ENCODE results near the gene TMEM212.
A peak's percentile ranks its signal among the peaks of the same experiment; 100 is the strongest.

TMEM212 gene

GRCh38 chr3:171827385-171827784 is 15.8 kb upstream of the TMEM212 start:
- CTCF ChIA-PET = interaction anchor here (1.2 to 1.6 kb wide), 3 partner anchors 36 to 184 kb away, joined by 3 to 7 read pairs (median 4); no protein-coding TSS in a partner anchor
- POLR2A ChIA-PET = no interaction called here
- TF ChIP-seq ARNT (IDR thresholded peaks at IDR 0.05) = no peak
- no peak for TF ChIP-seq ZNF384 (IDR thresholded peaks at IDR 0.05)
- DNase-seq (ENCODE audit: extremely low spot score) = no peak

DNA sequence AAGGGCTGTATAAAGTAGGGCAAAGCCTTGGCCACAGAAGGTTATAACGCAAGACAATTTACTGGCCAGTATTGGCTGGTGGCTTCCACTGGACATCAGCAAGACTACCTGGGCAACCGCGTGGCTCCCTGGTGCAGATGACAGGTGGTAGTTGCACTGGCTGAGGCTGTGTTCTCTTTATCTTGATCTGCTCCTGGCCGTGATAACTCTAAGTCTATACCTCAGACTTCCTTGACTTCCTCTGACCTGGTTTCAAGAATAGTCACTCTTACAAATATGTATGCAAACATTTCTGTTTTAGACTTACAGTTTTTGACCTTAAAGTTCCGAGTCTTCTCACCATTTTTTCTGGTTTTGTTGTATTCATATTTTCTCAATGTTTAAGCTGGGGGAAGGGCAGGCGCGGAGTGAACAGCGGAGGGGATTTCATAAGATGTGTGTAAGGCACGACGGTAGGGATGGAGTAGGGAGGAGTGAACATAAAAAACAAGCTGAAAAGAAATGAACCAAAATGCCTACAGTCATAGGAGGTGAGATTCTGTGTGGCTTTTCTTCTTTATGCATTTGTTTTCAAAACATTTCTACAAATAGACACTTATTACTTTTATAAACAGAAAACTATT is 15.2 kb upstream of the TMEM212 start:
- POLR2A ChIA-PET = no interaction called here

DNA sequence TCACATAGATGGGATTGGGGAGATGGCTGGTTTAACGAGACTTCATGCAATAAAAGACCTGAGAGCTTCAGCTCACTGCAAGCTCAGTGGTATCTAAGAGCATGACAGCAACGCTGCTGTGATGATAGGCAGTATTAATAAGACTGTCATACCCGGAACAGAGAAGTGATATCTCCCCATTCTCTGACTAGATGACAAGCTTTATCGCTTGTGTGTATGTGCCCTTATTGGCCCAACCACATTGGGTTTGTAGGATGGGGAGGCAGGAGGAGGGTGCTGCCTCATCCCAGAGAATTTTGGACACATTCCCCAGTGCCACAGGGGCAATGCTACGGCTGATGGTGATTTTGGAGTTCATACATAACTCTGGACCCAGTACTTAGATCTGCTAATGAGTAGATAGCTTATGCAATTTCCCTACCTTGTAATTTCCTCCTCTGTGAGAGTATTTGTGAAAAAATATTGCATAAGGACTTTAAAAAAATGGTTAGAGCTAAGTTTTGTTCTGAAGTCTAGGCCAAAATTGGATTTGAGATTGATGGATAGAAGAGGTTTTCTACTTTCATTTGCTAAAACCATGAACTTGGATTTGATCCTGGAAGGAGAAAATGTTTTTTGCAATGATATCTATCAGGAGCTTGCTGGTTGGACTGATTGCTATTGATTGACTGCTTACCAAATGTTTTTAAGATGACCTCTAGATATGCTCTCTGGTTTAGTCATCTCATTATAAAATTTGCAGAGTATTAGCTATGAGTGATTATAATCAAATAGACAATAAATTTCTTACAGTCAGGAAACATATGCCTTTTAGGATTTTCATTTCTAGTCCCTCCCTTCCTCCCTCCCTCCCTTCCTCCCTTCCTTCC is 14.0 kb upstream of the TMEM212 start:
- ChIA-PET POLR2A (interaction anchor here (0.9 kb wide), 1 partner anchor 11 kb away, joined by 4 read pairs; no protein-coding TSS in a partner anchor), CTCF (interaction anchor here (0.7 to 1.2 kb wide), 3 partner anchors 17 to 58 kb away, joined by 3 to 4 read pairs (median 3); no protein-coding TSS in a partner anchor)
- DNase-seq (ENCODE audit: extremely low spot score) = no peak
- TF ChIP-seq, protein P1, sequence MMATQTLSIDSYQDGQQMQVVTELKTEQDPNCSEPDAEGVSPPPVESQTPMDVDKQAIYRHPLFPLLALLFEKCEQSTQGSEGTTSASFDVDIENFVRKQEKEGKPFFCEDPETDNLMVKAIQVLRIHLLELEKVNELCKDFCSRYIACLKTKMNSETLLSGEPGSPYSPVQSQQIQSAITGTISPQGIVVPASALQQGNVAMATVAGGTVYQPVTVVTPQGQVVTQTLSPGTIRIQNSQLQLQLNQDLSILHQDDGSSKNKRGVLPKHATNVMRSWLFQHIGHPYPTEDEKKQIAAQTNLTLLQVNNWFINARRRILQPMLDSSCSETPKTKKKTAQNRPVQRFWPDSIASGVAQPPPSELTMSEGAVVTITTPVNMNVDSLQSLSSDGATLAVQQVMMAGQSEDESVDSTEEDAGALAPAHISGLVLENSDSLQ (IDR thresholded peaks at IDR 0.05) = no peak
- no peak for TF ChIP-seq L3MBTL2 (conservative IDR thresholded peaks at IDR 0.05)
- TF ChIP-seq TARDBP (IDR thresholded peaks at IDR 0.05) = no peak
- TF ChIP-seq HDGF (IDR thresholded peaks at IDR 0.05; ENCODE audit: borderline replicate concordance) = no peak
- no peak for TF ChIP-seq LEF1 (IDR thresholded peaks at IDR 0.05; ENCODE audit: borderline replicate concordance)
- no peak for TF ChIP-seq SUZ12 (IDR thresholded peaks at IDR 0.05)
- no peak for TF ChIP-seq NFRKB (IDR thresholded peaks at IDR 0.05)
- no peak for TF ChIP-seq SP1 (IDR thresholded peaks at IDR 0.05)
- TF ChIP-seq ELF4 (IDR thresholded peaks at IDR 0.05) = no peak
- TF ChIP-seq FOXM1 (IDR thresholded peaks at IDR 0.05; ENCODE audit: borderline replicate concordance) = no peak
- no peak for TF ChIP-seq FOXA1 (IDR thresholded peaks at IDR 0.05)
- no peak for TF ChIP-seq FOXK2 (IDR thresholded peaks at IDR 0.05)
- no peak for TF ChIP-seq ARNT (IDR thresholded peaks at IDR 0.05)
- no peak for TF ChIP-seq BHLHE40 (IDR thresholded peaks at IDR 0.05; ENCODE audit: borderline replicate concordance)
- TF ChIP-seq CTBP1 (IDR thresholded peaks at IDR 0.05; ENCODE audit: borderline replicate concordance) = no peak

More for the DNA sequence above, 15.2 kb upstream of the TMEM212 start:
- CTCF ChIA-PET = interaction anchor here (0.7 to 1.6 kb wide), 4 partner anchors 37 to 210 kb away, joined by 3 to 7 read pairs (median 4); no protein-coding TSS in a partner anchor
- no peak for TF ChIP-seq NFRKB (IDR thresholded peaks at IDR 0.05)
- no peak for TF ChIP-seq SP1 (IDR thresholded peaks at IDR 0.05)
- no peak for TF ChIP-seq LEF1 (IDR thresholded peaks at IDR 0.05; ENCODE audit: borderline replicate concordance)
- no peak for TF ChIP-seq SUZ12 (IDR thresholded peaks at IDR 0.05)
- no peak for TF ChIP-seq ELF4 (IDR thresholded peaks at IDR 0.05)
- no peak for TF ChIP-seq CTBP1 (IDR thresholded peaks at IDR 0.05; ENCODE audit: borderline replicate concordance)
- TF ChIP-seq ARNT (IDR thresholded peaks at IDR 0.05) = no peak
- no peak for TF ChIP-seq FOXA1 (IDR thresholded peaks at IDR 0.05)
- no peak for TF ChIP-seq TARDBP (IDR thresholded peaks at IDR 0.05)
- TF ChIP-seq ZNF384 (IDR thresholded peaks at IDR 0.05) = no peak
- no peak for DNase-seq (ENCODE audit: extremely low spot score)

GRCh38 chr3:171829841-171830517 is 13.2 kb upstream of the TMEM212 start:
- peak; percentile 69 for DNase-seq (ENCODE audit: extremely low spot score)
- CTCF ChIA-PET = interaction anchor here (0.7 to 1.2 kb wide), 4 partner anchors 18 to 127 kb away, joined by 3 to 5 read pairs (median 3); no protein-coding TSS in a partner anchor
- POLR2A ChIA-PET = interaction anchor here (0.9 kb wide), 1 partner anchor 12 kb away, joined by 4 read pairs; no protein-coding TSS in a partner anchor
- TF ChIP-seq, protein P1 (IDR thresholded peaks at IDR 0.05) = no peak
- TF ChIP-seq FOXA1 (IDR thresholded peaks at IDR 0.05) (no peak), ELF4 (IDR thresholded peaks at IDR 0.05) (no peak), BHLHE40 (IDR thresholded peaks at IDR 0.05; ENCODE audit: borderline replicate concordance) (no peak), CTBP1 (IDR thresholded peaks at IDR 0.05; ENCODE audit: borderline replicate concordance) (no peak), TARDBP (IDR thresholded peaks at IDR 0.05) (no peak), ARNT (IDR thresholded peaks at IDR 0.05) (no peak), HDGF (IDR thresholded peaks at IDR 0.05; ENCODE audit: borderline replicate concordance) (no peak), LEF1 (IDR thresholded peaks at IDR 0.05; ENCODE audit: borderline replicate concordance) (no peak), SP1 (IDR thresholded peaks at IDR 0.05) (no peak), SUZ12 (IDR thresholded peaks at IDR 0.05) (no peak), FOXK2 (IDR thresholded peaks at IDR 0.05) (no peak), FOXM1 (IDR thresholded peaks at IDR 0.05; ENCODE audit: borderline replicate concordance) (no peak), L3MBTL2 (conservative IDR thresholded peaks at IDR 0.05) (no peak), NFRKB (IDR thresholded peaks at IDR 0.05) (no peak), ZNF384 (IDR thresholded peaks at IDR 0.05) (no peak)

DNA sequence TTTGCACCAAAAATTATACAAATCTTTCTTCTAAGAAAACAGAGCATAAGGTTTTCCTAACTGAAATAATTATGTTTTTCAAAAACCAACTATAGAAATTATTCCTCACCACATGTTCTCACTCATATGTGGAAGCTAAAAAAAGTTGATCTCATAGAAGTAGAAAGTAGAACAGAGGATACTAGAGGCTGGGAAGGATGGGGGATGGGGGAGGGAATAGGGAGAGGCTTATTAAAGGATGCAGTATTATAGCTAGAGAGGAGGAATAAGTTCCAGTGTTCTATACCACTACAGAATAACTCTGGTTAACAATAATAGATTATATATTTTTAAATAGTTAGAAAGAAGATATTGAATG is 12.7 kb upstream of the TMEM212 start:
- POLR2A ChIA-PET = no interaction called here
- TF ChIP-seq ARNT (IDR thresholded peaks at IDR 0.05) (no peak), FOXM1 (IDR thresholded peaks at IDR 0.05; ENCODE audit: borderline replicate concordance) (no peak), HDGF (IDR thresholded peaks at IDR 0.05; ENCODE audit: borderline replicate concordance) (no peak), TARDBP (IDR thresholded peaks at IDR 0.05) (no peak), ELF4 (IDR thresholded peaks at IDR 0.05) (no peak), FOXA1 (IDR thresholded peaks at IDR 0.05) (no peak), SP1 (IDR thresholded peaks at IDR 0.05) (no peak), LEF1 (IDR thresholded peaks at IDR 0.05; ENCODE audit: borderline replicate concordance) (no peak), NFRKB (IDR thresholded peaks at IDR 0.05) (no peak), BHLHE40 (IDR thresholded peaks at IDR 0.05; ENCODE audit: borderline replicate concordance) (no peak), SUZ12 (IDR thresholded peaks at IDR 0.05) (no peak), CTBP1 (IDR thresholded peaks at IDR 0.05; ENCODE audit: borderline replicate concordance) (no peak), FOXK2 (IDR thresholded peaks at IDR 0.05) (no peak), L3MBTL2 (conservative IDR thresholded peaks at IDR 0.05) (no peak), ZNF384 (IDR thresholded peaks at IDR 0.05) (no peak)
- TF ChIP-seq, protein P1 (IDR thresholded peaks at IDR 0.05) = no peak
- DNase-seq (ENCODE audit: extremely low spot score) = no peak
- CTCF ChIA-PET = interaction anchor here (0.5 to 1.2 kb wide), 5 partner anchors 19 to 132 kb away, joined by 3 to 5 read pairs (median 3); no protein-coding TSS in a partner anchor
